Panc1 (cell line): ENCODE data around the gene BTD. TPM values are rescaled to one million over a fixed set of nuclear protein-coding genes. Genes with fewer than 3 reads are reported as not detected.
A peak's percentile ranks its signal among the peaks of the same experiment; 100 is the strongest.

Experiments
- ATAC-seq: fragments of 200-7000 bp; cut with Tn5 transposase; 2 replicates; pipeline ENCODE4 v1.9.1; 2020; ENCODE audit warnings: mild to moderate bottlenecking, moderate library complexity
- BruUV-seq: library from RNA; stranded (reverse); fragments of 400-500 nt; replicated peaks from 2 replicates; lab custom pipeline; 2021; lab: Mats Ljungman, UMichigan
- CTCF ChIA-PET: fragments of 300-600 bp; sonication (Branson Sonifier 250); formaldehyde crosslinking; loops from one replicate; lab custom pipeline; 2022; ENCODE audit warnings: antibody characterized with exemption; lab: Charles Lee
- POLR2A ChIA-PET: fragments of 300-600 bp; sonication (Branson Sonifier 250); formaldehyde crosslinking; loops from one replicate; lab custom pipeline; 2022; ENCODE audit warnings: antibody characterized with exemption; lab: Charles Lee
- DNase-seq: peaks from one replicate; pipeline ENCODE4 v3.0.0-alpha.2; 2010; ENCODE audit warnings: low read depth, low spot score
- H3K27ac ChIP-seq: 2 replicates; pipeline ENCODE4 v1.5.1; 2011; ENCODE audit warnings: mild to moderate bottlenecking, low read length, inconsistent platforms
- H3K27me3 ChIP-seq: fragments of 200-500 bp; sonication (Bioruptor generic); 2 replicates; pipeline ENCODE4 v1.6.0; 2014; ENCODE audit warnings: low read length, inconsistent platforms; ENCODE audit not compliant: control insufficient read depth, insufficient read depth
- H3K36me3 ChIP-seq: fragments of 200-500 bp; sonication (Bioruptor generic); 2 replicates; pipeline ENCODE4 v1.5.1; 2014; ENCODE audit warnings: inconsistent platforms, mild to moderate bottlenecking, low read length, moderate library complexity; ENCODE audit not compliant: control insufficient read depth, insufficient read depth
- H3K4me1 ChIP-seq: 2 replicates; pipeline ENCODE4 v1.5.1; 2011; ENCODE audit warnings: inconsistent platforms, mild to moderate bottlenecking, low read length, moderate library complexity; ENCODE audit not compliant: control insufficient read depth, insufficient read depth
- H3K4me3 ChIP-seq, 2 experiments: 2 replicates each; pipeline ENCODE4 v1.5.1; 2011 to 2012; ENCODE audit warnings: low read depth in 2 of 2, low read length in 2 of 2, mild to moderate bottlenecking in 2 of 2, inconsistent platforms in 1 of 2, moderate library complexity in 1 of 2
- H3K9me3 ChIP-seq: fragments of 200-500 bp; sonication (Bioruptor generic); 2 replicates; pipeline ENCODE4 v1.5.1; 2014; ENCODE audit warnings: low read depth, mild to moderate bottlenecking, inconsistent platforms, low read length, moderate library complexity; ENCODE audit not compliant: control insufficient read depth, insufficient read depth
- CTCF ChIP-seq: fragments of 450-650 bp; IDR thresholded peaks from 2 replicates; pipeline ENCODE4 v1.5.1; 2017; ENCODE audit warnings: mild to moderate bottlenecking
- POLR2AphosphoS5 ChIP-seq: IDR thresholded peaks from 2 replicates; pipeline ENCODE4 v1.6.1; 2012; ENCODE audit warnings: mild to moderate bottlenecking, low read depth, low read length, moderate library complexity
- REST ChIP-seq, 2 experiments: IDR thresholded peaks; 2 replicates each; pipeline ENCODE4 v1.6.1; 2011 to 2012; ENCODE audit warnings: low read depth in 2 of 2, control low read depth in 1 of 2, low read length in 1 of 2, mild to moderate bottlenecking in 1 of 2, moderate library complexity in 1 of 2; ENCODE audit not compliant: insufficient read depth in 1 of 2
- SIN3A ChIP-seq: IDR thresholded peaks from 2 replicates; pipeline ENCODE4 v1.6.1; 2012; ENCODE audit warnings: low read depth, mild to moderate bottlenecking, low read length, moderate library complexity, borderline replicate concordance; ENCODE audit not compliant: insufficient read depth
- TCF7L2 ChIP-seq: IDR thresholded peaks from 2 replicates; pipeline ENCODE4 v1.6.1; 2011; ENCODE audit warnings: mild to moderate bottlenecking, low read depth, low read length, inconsistent platforms
- in situ Hi-C: cut with HindIII; loops from 2 replicates; pipeline ENCODE4 v1.10.0; 2016; ENCODE audit warnings: low sequenced_read_pairs, low pct_unique_long_range_greater_than_20kb
- intact Hi-C: fragments of 100-400 bp; cut with micrococcal nuclease; formaldehyde crosslinking; loops from one replicate; pipeline ENCODE4 v1.10.0; 2022; ENCODE audit not compliant: unreplicated experiment
- total RNA-seq: library from RNA; stranded (reverse); gene quantifications from one replicate; pipeline ENCODE4 v1.2.1, GENCODE V29; 2021; ENCODE audit not compliant: unreplicated experiment

Gene BTD
- total RNA-seq, 1 experiment from 2014 or later = 22.7 TPM

- intact Hi-C loops (no loop called here), in situ Hi-C loops (no loop called here)
- Histone ChIP-seq H3K27ac (peak overlapping the region; percentile 99), H3K9me3 (no peaks in the 10 kb centered on the region), H3K4me3 (no peak overlapping the region), H3K36me3 (no peaks in the 10 kb centered on the region), H3K4me1 (peaks cover 69% of the 10 kb centered on the region), H3K27me3 (no peaks in the 10 kb centered on the region)
- no peak for ATAC-seq
- POLR2A ChIA-PET = interaction anchor here (0.6 to 1.4 kb wide), 3 partner anchors 8 to 129 kb away, joined by 4 to 14 read pairs (median 4); no protein-coding TSS in a partner anchor
- DNase-seq = no peak
- no TSS peak for BruUV-seq
- CTCF ChIA-PET = no interaction called here
- peak; percentile 48 for TF ChIP-seq TCF7L2
- TF ChIP-seq REST (IDR thresholded peaks at IDR 0.05; ENCODE audit: insufficient read depth in 1 of 2, low read depth in 2 of 2, low read length in 1 of 2) = no peak
These were observed 33.6 kb downstream of the BTD start for GRCh38 chr3:15635121-15635661.

- ChIA-PET CTCF (no interaction called here), POLR2A (interaction anchor here (0.6 kb wide), 1 partner anchor 128 kb away, joined by 4 read pairs; no protein-coding TSS in a partner anchor)
- no peaks in the 10 kb centered on the region for H3K27me3 ChIP-seq
- TF ChIP-seq POLR2AphosphoS5 = no peak
- TF ChIP-seq SIN3A = no peak
- no peak for TF ChIP-seq REST (IDR thresholded peaks at IDR 0.05; ENCODE audit: insufficient read depth in 1 of 2, low read depth in 2 of 2, low read length in 1 of 2)
- no peak for TF ChIP-seq TCF7L2
- no peak for TF ChIP-seq CTCF
- no peaks in the 10 kb centered on the region for H3K9me3 ChIP-seq
- in situ Hi-C loops (no loop called here), intact Hi-C loops (no loop called here)
- no peak overlapping the region for H3K4me3 ChIP-seq
- peak overlapping the region; percentile 99 for H3K27ac ChIP-seq
- ATAC-seq (peak; percentile 42), DNase-seq (no peak)
- H3K4me1 ChIP-seq = peaks cover 61% of the 10 kb centered on the region
- BruUV-seq = no TSS peak
- no peaks in the 10 kb centered on the region for H3K36me3 ChIP-seq
These were observed 34.6 kb downstream of the BTD start for GRCh38 chr3:15636028-15636709.
